IPS DF 6.9 (cell line): Measurements from ENCODE around the gene ARHGAP9.

Experiments
- DNase-seq: peaks from one replicate; pipeline ENCODE4 v3.0.0-alpha.2; 2013; ENCODE audit warnings: low read depth, low spot score
- H3K27ac ChIP-seq: one replicate; pipeline ENCODE4 v1.5.1; 2013; ENCODE audit warnings: low read length, control low read depth
- H3K27me3 ChIP-seq: 2 replicates; pipeline ENCODE4 v1.6.1; 2013; ENCODE audit warnings: mild to moderate bottlenecking, low read length; ENCODE audit not compliant: control insufficient read depth, insufficient read depth
- H3K36me3 ChIP-seq: 2 replicates; pipeline ENCODE4 v1.6.1; 2013; ENCODE audit warnings: low read length; ENCODE audit not compliant: control insufficient read depth, insufficient read depth
- H3K4me1 ChIP-seq: 2 replicates; pipeline ENCODE4 v1.6.1; 2013; ENCODE audit warnings: low read length; ENCODE audit not compliant: control insufficient read depth, insufficient read depth
- H3K4me3 ChIP-seq: 2 replicates; pipeline ENCODE4 v1.5.1; 2013; ENCODE audit warnings: mild to moderate bottlenecking, low read length
- H3K9me3 ChIP-seq: 2 replicates; pipeline ENCODE4 v1.6.1; 2013; ENCODE audit warnings: low read length, inconsistent platforms; ENCODE audit not compliant: control insufficient read depth, insufficient read depth
- WGBS: extraction: QIAGEN DNeasy Blood & Tissue Kit; methylation state at CpG from one replicate; pipeline ENCODE4 v1.1.7; 2013; ENCODE audit warnings: mixed read lengths, missing lambda C conversion rate; ENCODE audit not compliant: insufficient read length, insufficient coverage; 5-methylcytosine and 5-hydroxymethylcytosine counted together

Gene ARHGAP9

GRCh38 chr12:57479376-57480115, at the start of gene ARHGAP9:
Gene ARHGAP9 (minus strand): TSS chr12:57479866. CDS start chr12:57479406, 460 bp downstream.
- peaks cover 2% of the 10 kb centered on the region for H3K4me1 ChIP-seq
- no peaks in the 10 kb centered on the region; the same call in 1 of the 2 replicates for H3K36me3 ChIP-seq
- no peak for DNase-seq
- H3K27me3 ChIP-seq: peaks cover 23% of the 10 kb centered on the region
- no peak within 1 kb of the TSS for H3K27ac ChIP-seq
- no CpG with 5 or more reads among the region's 6 CpGs for WGBS
- H3K4me3 ChIP-seq: no peak within 1 kb of the TSS
- no peaks in the 10 kb centered on the region for H3K9me3 ChIP-seq

DNA sequence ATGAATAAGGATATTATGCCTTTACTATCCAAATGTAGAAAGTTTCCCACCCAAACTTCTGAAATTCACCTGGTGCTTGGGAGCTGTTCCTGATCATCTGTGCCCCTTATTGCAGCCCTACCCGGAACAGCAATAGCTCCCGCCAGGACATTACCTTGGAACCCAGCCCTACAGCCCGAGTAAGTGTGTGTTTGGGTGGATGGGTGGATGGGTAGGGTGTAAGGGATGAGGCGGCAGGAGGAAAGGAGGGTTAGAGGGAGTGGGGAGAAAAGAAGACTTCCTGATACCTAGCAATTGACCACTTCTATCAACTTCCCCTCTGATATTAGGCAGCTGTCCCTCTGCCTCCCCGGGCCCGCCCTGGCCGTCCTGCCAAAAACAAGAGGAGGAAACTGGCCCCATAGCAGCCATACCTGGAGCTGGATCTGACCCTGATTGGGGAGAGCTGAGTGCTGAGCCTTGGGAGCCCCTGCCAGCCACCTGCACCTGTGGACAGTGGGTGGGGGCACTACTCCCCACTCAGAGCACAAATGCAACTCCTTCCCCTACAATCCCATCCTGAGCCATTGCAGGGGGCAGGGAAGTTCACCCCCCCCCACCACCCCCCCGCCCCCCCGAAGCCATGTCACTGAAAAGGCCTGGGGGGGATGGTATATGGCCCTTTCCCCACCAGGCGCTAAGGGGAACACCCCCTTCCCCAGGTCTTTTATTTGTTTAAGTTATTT, 49.3 kb upstream of the ARHGAP9 start:
- DNase-seq: no peak
- Histone ChIP-seq H3K27ac (no peak overlapping the region), H3K4me3 (no peak overlapping the region), H3K36me3 (peaks cover 28% of the 10 kb centered on the region), H3K27me3 (no peaks in the 10 kb centered on the region), H3K9me3 (no peaks in the 10 kb centered on the region), H3K4me1 (no peaks in the 10 kb centered on the region; the same call in 1 of the 2 replicates)
- no CpG with 5 or more reads among the region's 10 CpGs for WGBS

DNA sequence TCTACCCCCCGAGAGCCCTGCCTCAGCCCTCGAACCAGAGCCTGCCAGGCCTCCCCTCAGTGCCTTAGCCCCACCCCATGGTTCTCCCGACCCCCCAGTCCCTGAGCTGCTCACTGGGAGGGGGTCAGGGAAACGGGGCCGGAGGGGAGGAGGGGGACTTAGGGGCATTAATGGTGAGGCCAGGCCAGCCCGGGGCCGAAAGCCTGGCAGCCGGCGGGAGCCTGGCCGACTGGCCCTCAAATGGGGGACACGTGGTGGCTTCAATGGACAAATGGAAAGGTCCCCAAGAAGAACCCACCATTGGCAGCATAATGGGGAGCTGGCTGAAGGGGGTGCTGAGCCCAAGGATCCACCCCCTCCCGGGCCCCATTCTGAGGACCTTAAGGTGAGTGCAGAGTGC, 48.5 kb upstream of the ARHGAP9 start:
- Histone ChIP-seq H3K9me3 (no peaks in the 10 kb centered on the region), H3K27ac (no peak overlapping the region), H3K4me1 (no peaks in the 10 kb centered on the region; the same call in none of the 2 replicates), H3K27me3 (no peaks in the 10 kb centered on the region), H3K36me3 (peaks cover 25% of the 10 kb centered on the region), H3K4me3 (no peak overlapping the region)
- no peak for DNase-seq
- no CpG with 5 or more reads among the region's 12 CpGs for WGBS

GRCh38 chr12:57527184-57527583, 47.5 kb upstream of the ARHGAP9 start:
- Histone ChIP-seq H3K36me3 (peaks cover 15% of the 10 kb centered on the region), H3K4me1 (no peaks in the 10 kb centered on the region; the same call in none of the 2 replicates), H3K27me3 (no peaks in the 10 kb centered on the region), H3K9me3 (no peaks in the 10 kb centered on the region), H3K27ac (no peak overlapping the region), H3K4me3 (no peak overlapping the region)
- whole genome bisulfite sequencing: no CpG with 5 or more reads among the region's 5 CpGs
- DNase-seq: no peak

DNA sequence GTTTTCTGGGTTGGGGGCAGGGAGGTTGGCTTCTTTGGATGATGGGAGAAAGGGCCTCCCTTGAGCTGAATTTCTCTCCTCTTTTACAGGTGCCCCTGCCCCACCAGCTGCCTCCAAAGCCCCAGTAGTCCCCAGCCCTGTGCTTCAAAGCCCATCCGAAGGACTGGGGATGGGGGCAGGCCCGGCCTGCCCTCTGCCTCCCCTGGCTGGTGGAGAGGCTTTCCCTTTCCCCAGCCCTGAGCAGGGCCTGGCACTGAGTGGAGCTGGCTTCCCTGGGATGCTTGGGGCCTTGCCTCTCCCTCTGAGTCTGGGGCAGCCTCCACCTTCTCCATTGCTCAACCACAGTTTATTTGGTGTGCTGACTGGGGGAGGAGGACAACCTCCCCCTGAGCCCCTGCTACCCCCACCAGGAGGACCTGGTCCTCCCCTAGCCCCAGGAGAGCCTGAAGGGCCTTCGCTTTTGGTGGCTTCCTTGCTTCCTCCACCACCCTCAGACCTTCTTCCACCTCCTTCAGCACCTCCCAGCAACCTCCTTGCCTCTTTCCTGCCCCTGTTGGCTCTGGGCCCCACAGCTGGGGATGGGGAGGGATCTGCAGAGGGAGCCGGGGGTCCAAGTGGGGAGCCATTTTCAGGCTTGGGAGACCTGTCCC, 46.9 kb upstream of the ARHGAP9 start:
- H3K4me1 ChIP-seq: peaks cover 3% of the 10 kb centered on the region; the same call in 1 of the 2 replicates
- no peak overlapping the region for H3K4me3 ChIP-seq
- no peak overlapping the region for H3K27ac ChIP-seq
- H3K36me3 ChIP-seq: peaks cover 9% of the 10 kb centered on the region; the same call in 1 of the 2 replicates
- H3K9me3 ChIP-seq: no peaks in the 10 kb centered on the region
- no peak for DNase-seq
- WGBS: no CpG with 5 or more reads among the region's 4 CpGs
- no peaks in the 10 kb centered on the region for H3K27me3 ChIP-seq

- DNase-seq: no peak
- Histone ChIP-seq H3K27me3 (no peaks in the 10 kb centered on the region), H3K9me3 (no peaks in the 10 kb centered on the region), H3K27ac (no peak overlapping the region), H3K4me3 (no peak overlapping the region), H3K36me3 (0 out of 2 replicates have a peak, but pooled peaks cover 7% of the 10 kb centered on the region), H3K4me1 (peaks cover 5% of the 10 kb centered on the region; the same call in 1 of the 2 replicates)
- WGBS: no CpG with 5 or more reads among the region's 16 CpGs
Observed at GRCh38 chr12:57525615-57526383, 46.1 kb upstream of the ARHGAP9 start.

GRCh38 chr12:57524814-57525614, 45.3 kb upstream of the ARHGAP9 start:
- WGBS: no CpG with 5 or more reads among the region's 11 CpGs
- H3K27ac ChIP-seq: no peak overlapping the region
- no peaks in the 10 kb centered on the region for H3K27me3 ChIP-seq
- no peak overlapping the region for H3K4me3 ChIP-seq
- peaks cover 5% of the 10 kb centered on the region; the same call in 1 of the 2 replicates for H3K4me1 ChIP-seq
- H3K9me3 ChIP-seq: no peaks in the 10 kb centered on the region
- no peak for DNase-seq
- H3K36me3 ChIP-seq: no peaks in the 10 kb centered on the region

DNA sequence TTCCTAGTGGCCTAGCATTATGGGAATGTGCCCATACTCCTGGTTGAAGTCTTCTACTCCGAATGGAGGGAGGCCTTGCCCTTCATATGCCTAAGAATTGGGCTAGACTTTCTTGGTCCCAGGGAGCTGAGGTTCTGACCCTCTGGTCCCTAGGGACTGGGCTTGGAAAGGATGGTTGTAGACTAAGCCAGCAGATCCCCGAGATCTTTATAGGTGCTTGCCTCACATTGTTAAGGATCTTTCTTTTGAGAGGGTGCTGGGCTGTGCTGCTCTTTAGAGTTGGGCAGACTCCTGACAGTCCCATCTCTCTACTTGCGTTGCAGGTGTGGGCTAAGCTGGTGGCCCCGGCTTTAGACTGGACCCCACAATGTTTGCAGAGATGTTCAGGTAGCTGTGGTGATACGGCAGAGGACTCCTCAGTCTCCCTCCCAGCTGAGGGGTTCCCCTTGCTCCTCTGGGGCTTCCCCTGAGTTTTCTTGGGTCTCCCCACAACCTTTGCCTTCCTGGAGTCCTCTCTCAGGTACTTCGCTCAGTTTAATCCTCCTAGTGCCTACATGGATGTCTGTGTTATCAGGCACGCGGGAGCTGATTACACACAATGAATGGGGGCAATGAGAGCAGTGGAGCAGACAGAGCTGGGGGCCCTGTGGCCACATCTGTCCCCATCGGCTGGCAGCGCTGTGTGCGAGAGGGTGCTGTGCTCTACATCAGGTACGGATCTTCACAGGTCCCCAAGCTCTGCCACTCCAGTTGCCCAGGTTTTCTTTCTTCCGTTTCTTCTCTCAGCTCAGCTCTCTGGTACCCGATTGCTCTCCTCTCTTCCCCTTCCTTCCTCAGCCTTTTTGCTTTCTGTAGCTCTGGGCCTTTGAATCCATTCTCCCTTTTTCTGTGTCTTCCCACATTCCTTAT, 44.3 kb upstream of the ARHGAP9 start:
- Histone ChIP-seq H3K27ac (no peak overlapping the region), H3K4me1 (peaks cover 5% of the 10 kb centered on the region; the same call in 1 of the 2 replicates), H3K4me3 (no peak overlapping the region; the same call in 1 of the 2 replicates), H3K9me3 (no peaks in the 10 kb centered on the region), H3K27me3 (no peaks in the 10 kb centered on the region), H3K36me3 (no peaks in the 10 kb centered on the region)
- WGBS: no CpG with 5 or more reads among the region's 14 CpGs
- DNase-seq: no peak
